Activated B cell treated with CpG ODN at 0.5 μM for 24 hours (primary cell): ENCODE measurements around the gene SIAH3. TPM values are rescaled to one million over a fixed set of nuclear protein-coding genes. Genes with fewer than 3 reads are reported as not detected.

Experiments used
- ATAC-seq: fragments of 200-7000 bp; cut with Tn5 transposase; one replicate; pipeline ENCODE4 v1.10.0; 2021; ENCODE audit warnings: low read depth, mild to moderate bottlenecking, moderate library complexity
- CTCF ChIA-PET: fragments of 350-600 bp; sonication (Branson Sonifier 250); formaldehyde crosslinking; loops from one replicate; lab custom pipeline; 2021; ENCODE audit warnings: antibody characterized with exemption; lab: Charles Lee
- POLR2A ChIA-PET: fragments of 350-600 bp; sonication (Branson Sonifier 250); formaldehyde crosslinking; loops from one replicate; lab custom pipeline; 2021; ENCODE audit warnings: antibody characterized with exemption; lab: Charles Lee
- DNase-seq: peaks from one replicate; pipeline ENCODE4 v3.0.0; 2022
- H3K27ac Mint-ChIP-seq: one replicate; pipeline ENCODE4 v1.8.0; 2020; ENCODE audit warnings: mixed read lengths
- H3K27me3 Mint-ChIP-seq: one replicate; pipeline ENCODE4 v1.8.0; 2021; ENCODE audit warnings: mixed read lengths
- H3K36me3 Mint-ChIP-seq: one replicate; pipeline ENCODE4 v1.8.0; 2021; ENCODE audit warnings: low read depth, mixed read lengths
- H3K4me1 Mint-ChIP-seq: one replicate; pipeline ENCODE4 v1.8.0; 2021; ENCODE audit warnings: mixed read lengths
- H3K4me3 Mint-ChIP-seq: one replicate; pipeline ENCODE4 v1.8.0; 2020; ENCODE audit warnings: mild to moderate bottlenecking, mixed read lengths
- H3K9me3 Mint-ChIP-seq: one replicate; pipeline ENCODE4 v1.8.0; 2020; ENCODE audit warnings: mixed read lengths
- intact Hi-C: fragments of 100-400 bp; cut with micrococcal nuclease; formaldehyde crosslinking; loops from one replicate; pipeline ENCODE4 v1.15.1; 2024
- total RNA-seq: library from RNA; stranded (reverse); gene quantifications from 2 replicates; pipeline ENCODE4 v1.2.3, GENCODE V29; 2022
- TF ChIP-seq, protein P1 (sequence below): fragments of 200-600 bp; IDR thresholded peaks from one replicate; pipeline ENCODE4 v1.8.0; 2022; ENCODE audit warnings: antibody characterized with exemption, mild to moderate bottlenecking

The SIAH3 gene
- total RNA-seq, 1 donor from 2014 or later: not detected

DNA sequence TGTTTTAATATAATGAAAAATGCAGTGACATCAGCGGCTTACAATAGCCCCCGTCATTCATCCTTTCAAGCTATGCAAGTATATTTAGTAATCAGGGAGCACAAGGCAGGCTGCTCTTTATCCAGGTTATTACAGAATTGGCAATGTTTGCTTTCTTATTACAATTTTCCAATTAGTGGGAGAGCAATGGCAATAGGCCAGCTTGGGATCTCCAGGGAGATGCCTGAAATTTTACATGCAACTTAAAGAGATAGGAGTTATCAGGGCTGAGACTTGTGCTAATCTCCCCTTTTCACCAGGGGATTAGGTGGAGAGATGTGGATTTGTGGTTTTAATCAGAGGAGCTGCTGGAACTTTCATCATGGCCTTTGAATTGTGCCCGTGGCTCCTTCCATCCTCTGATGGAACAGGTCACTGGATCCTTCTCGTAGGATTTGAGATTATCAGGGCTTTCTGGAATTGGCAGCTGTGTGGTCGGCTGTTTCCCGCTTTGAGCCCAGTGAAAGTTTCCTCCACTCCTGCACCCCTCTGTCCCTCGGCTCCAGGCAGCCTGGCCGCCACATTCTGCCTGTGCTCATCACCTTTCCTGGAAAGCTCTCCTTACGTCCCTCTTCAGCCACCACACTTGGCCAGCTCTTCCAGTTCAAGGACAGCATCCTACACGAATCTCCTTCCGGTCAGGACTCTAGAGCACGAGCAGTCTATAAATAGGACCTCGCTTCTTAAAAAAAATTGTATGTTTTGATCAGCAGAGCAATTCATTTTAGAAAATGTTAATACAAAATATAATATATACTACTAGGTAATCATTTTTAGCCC, 102.4 kb downstream of the SIAH3 start:
- Mint-ChIP-seq H3K36me3 (no peaks in the 10 kb centered on the region), H3K4me1 (no peaks in the 10 kb centered on the region), H3K9me3 (no peaks in the 10 kb centered on the region), H3K27ac (no peak overlapping the region), H3K27me3 (peaks cover 5% of the 10 kb centered on the region), H3K4me3 (no peak overlapping the region)
- DNase-seq (no peak), ATAC-seq (no peak)
- TF ChIP-seq, protein P1, sequence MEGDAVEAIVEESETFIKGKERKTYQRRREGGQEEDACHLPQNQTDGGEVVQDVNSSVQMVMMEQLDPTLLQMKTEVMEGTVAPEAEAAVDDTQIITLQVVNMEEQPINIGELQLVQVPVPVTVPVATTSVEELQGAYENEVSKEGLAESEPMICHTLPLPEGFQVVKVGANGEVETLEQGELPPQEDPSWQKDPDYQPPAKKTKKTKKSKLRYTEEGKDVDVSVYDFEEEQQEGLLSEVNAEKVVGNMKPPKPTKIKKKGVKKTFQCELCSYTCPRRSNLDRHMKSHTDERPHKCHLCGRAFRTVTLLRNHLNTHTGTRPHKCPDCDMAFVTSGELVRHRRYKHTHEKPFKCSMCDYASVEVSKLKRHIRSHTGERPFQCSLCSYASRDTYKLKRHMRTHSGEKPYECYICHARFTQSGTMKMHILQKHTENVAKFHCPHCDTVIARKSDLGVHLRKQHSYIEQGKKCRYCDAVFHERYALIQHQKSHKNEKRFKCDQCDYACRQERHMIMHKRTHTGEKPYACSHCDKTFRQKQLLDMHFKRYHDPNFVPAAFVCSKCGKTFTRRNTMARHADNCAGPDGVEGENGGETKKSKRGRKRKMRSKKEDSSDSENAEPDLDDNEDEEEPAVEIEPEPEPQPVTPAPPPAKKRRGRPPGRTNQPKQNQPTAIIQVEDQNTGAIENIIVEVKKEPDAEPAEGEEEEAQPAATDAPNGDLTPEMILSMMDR: no peak
- ChIA-PET POLR2A (no interaction called here), CTCF (no interaction called here)
- intact Hi-C loops: no loop called here

DNA sequence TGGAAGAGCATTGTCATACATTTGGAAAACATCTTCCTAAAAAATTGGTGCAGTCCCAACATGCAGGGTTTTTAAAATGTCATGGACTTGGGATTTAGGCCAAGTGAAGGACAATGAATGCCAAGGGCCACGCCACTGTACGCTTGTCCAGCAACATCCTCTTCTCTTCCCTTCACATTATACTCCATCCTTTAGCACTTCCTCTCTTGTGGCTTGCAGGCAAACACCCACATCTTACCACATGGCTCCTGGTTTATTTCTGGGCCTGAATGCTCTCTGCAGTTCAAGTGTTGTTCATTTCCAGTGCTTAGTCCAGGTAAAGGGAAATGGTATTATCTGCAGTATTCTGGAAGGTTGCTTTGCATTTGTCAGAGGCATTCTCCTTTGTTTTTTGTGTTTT, 104.5 kb downstream of the SIAH3 start:
- no peaks in the 10 kb centered on the region for H3K4me1 Mint-ChIP-seq
- H3K27ac Mint-ChIP-seq: no peak overlapping the region
- no peak for ATAC-seq
- peaks cover 8% of the 10 kb centered on the region for H3K27me3 Mint-ChIP-seq
- TF ChIP-seq, protein P1: no peak
- intact Hi-C loops: no loop called here
- DNase-seq: no peak
- H3K9me3 Mint-ChIP-seq: no peaks in the 10 kb centered on the region
- no peak overlapping the region for H3K4me3 Mint-ChIP-seq
- ChIA-PET CTCF (no interaction called here), POLR2A (no interaction called here)
- H3K36me3 Mint-ChIP-seq: no peaks in the 10 kb centered on the region

DNA sequence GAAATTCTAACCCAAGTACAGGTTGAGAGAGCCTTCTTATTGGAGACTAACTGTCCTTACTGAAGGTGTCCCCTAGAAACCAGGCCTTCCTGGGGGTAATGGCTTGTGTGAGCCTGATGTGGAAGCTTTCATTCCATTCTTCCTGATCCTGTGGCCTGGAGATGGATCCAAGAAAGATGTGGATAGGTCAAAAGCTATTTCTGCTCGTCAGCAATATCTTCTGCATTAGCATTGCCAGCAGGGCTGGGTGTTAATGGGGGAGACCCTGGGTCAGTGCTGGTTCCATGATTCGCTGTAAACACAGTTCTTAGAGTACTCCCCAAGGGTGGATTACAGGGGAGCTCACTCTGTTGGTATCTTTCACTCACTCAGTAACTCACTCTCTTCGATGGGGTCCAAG, 106.6 kb downstream of the SIAH3 start:
- H3K36me3 Mint-ChIP-seq: no peaks in the 10 kb centered on the region
- H3K4me1 Mint-ChIP-seq: no peaks in the 10 kb centered on the region
- H3K27me3 Mint-ChIP-seq: peaks cover 6% of the 10 kb centered on the region
- no peak overlapping the region for H3K27ac Mint-ChIP-seq
- TF ChIP-seq, protein P1: no peak
- no peak overlapping the region for H3K4me3 Mint-ChIP-seq
- no peaks in the 10 kb centered on the region for H3K9me3 Mint-ChIP-seq
- intact Hi-C loops: no loop called here
- CTCF ChIA-PET: no interaction called here
- POLR2A ChIA-PET: no interaction called here
- DNase-seq (no peak), ATAC-seq (no peak)

DNA sequence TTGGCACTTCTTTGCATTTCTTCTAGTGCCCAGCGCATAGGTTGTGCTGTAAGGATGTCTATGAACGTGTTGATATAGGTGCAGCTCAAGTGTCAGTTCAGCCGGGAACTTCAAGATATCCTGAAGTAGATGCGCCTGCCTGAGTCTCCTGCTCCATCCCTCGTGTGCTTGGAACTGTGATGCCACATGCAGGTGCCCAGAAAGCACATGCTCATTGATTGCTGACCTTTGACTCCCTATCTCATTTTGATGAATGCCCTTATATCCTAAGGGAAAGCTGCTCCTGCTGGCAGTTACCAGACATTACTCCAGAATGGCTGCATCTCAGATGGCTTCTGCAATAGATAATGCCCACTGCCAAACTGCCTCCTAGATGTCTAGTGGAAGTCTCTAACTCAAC, 108.6 kb downstream of the SIAH3 start:
- H3K9me3 Mint-ChIP-seq: no peaks in the 10 kb centered on the region
- intact Hi-C loops: no loop called here
- POLR2A ChIA-PET: no interaction called here
- no peaks in the 10 kb centered on the region for H3K36me3 Mint-ChIP-seq
- ATAC-seq: no peak
- no peak overlapping the region for H3K4me3 Mint-ChIP-seq
- no peak overlapping the region for H3K27ac Mint-ChIP-seq
- H3K27me3 Mint-ChIP-seq: peaks cover 4% of the 10 kb centered on the region
- TF ChIP-seq, protein P1: no peak
- no peak for DNase-seq
- no peaks in the 10 kb centered on the region for H3K4me1 Mint-ChIP-seq
- CTCF ChIA-PET: no interaction called here

DNA sequence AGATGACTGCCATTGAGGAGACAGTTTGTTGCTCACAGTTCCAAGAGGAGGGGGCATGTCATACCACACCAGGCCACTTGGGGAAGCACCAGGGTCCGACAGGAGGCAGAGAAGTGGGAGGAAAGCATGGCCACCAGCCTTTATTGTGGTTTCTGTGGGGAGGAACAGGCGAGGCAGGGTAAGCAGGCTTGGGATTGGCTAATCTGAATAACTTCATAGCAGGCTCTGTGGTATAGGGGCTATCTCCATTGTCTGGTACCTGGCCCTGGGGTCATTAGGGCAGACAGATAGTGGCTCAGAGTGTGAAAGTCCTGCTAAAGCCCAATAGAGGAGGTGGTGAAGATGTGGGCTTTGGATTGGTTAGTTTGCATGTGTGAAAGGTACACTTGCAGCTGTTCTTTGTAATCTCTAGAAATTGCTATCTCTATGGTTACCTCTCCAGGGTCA, 114.0 kb downstream of the SIAH3 start:
- TF ChIP-seq, protein P1: no peak
- DNase-seq (no peak), ATAC-seq (no peak)
- Mint-ChIP-seq H3K27me3 (peaks cover 4% of the 10 kb centered on the region), H3K36me3 (no peaks in the 10 kb centered on the region), H3K9me3 (no peaks in the 10 kb centered on the region), H3K27ac (no peak overlapping the region), H3K4me1 (no peaks in the 10 kb centered on the region), H3K4me3 (no peak overlapping the region)
- intact Hi-C loops: no loop called here
- ChIA-PET POLR2A (no interaction called here), CTCF (no interaction called here)
